OCI-LY1 (cell line): Measurements from ENCODE around the gene SFI1.

Experiments
- CTCF ChIP-seq: fragments of 200-600 bp; sonication (generic), shearing (Covaris generic); IDR thresholded peaks from 2 replicates; pipeline ENCODE4 v1.5.1; 2017; ENCODE audit warnings: mild to moderate bottlenecking, antibody characterized with exemption, low read length, moderate library complexity, mixed read lengths
- EZH2 ChIP-seq: fragments of 200-600 bp; sonication (generic), shearing (Covaris generic); IDR thresholded peaks from 2 replicates; pipeline ENCODE4 v1.8.0; 2017; ENCODE audit warnings: borderline replicate concordance, mixed run types, mild to moderate bottlenecking, antibody characterized with exemption, low read length, moderate library complexity, mixed read lengths

GRCh38 chr22:31646186-31647019 lies 150.1 kb downstream of the SFI1 start:
- no peak for TF ChIP-seq CTCF
- no peak for TF ChIP-seq EZH2
